ENCODE data around the gene MSI1. TPM values are rescaled to one million over a fixed set of nuclear protein-coding genes. Genes with fewer than 3 reads are reported as not detected.

MSI1 gene
- total and polyA plus RNA-seq, 10 of the 15 experiments (the other 5 are each of a cell fraction or from before 2014, with no cell fraction given): 0.04 TPM; not detected in 9

- Histone ChIP-seq H3K9ac (ENCODE audit: control insufficient read depth, insufficient read depth, low read length) (no peak overlapping the region), H3K4me3 (no peak overlapping the region), H4K20me1 (ENCODE audit: control insufficient read depth, insufficient read depth) (no peaks in the 10 kb centered on the region), H3K27me3 (replicated peaks in 1 of 2; ENCODE audit: control insufficient read depth in 2 of 2, insufficient read depth in 2 of 2, low read length in 1 of 2) (0 out of 4 replicates have a peak, but pooled peaks cover 0 to 1% of the 10 kb centered on the region in 2 experiments), H3K4me1 (ENCODE audit: control insufficient read depth, insufficient read depth, low read length) (no peaks in the 10 kb centered on the region), H2AFZ (ENCODE audit: control insufficient read depth, low read depth, low read length) (no peak overlapping the region), H3K9me3 (replicated peaks; ENCODE audit: control insufficient read depth, insufficient read depth, low read length) (no peaks in the 10 kb centered on the region), H3K79me2 (ENCODE audit: control insufficient read depth, insufficient read depth, low read length) (no peaks in the 10 kb centered on the region), H3K4me2 (ENCODE audit: control insufficient read depth, insufficient read depth) (no peak overlapping the region), H3K27ac (ENCODE audit: control insufficient read depth, insufficient read depth) (no peak overlapping the region), H3K36me3 (ENCODE audit: control insufficient read depth in 2 of 2, insufficient read depth in 2 of 2, low read length in 1 of 2) (no peaks in the 10 kb centered on the region)
- CTCF ChIA-PET: interaction anchor here (1.0 kb wide), 1 partner anchor 80 kb away, joined by 4 read pairs; no protein-coding TSS in a partner anchor
- TF ChIP-seq KDM1A (IDR thresholded peaks at IDR 0.05; ENCODE audit: borderline replicate concordance) (no peak), SMAD5 (IDR thresholded peaks at IDR 0.05; ENCODE audit: low read depth) (no peak), CHD4 (IDR thresholded peaks at IDR 0.05) (no peak), EGR1 (IDR thresholded peaks at IDR 0.05; ENCODE audit: borderline replicate concordance in 1 of 2, low read depth in 2 of 2, low read length in 2 of 2) (no peak), PML (IDR thresholded peaks at IDR 0.05; ENCODE audit: low read length) (no peak), ZBED1 (IDR thresholded peaks at IDR 0.05; ENCODE audit: borderline replicate concordance) (no peak), ETV6 (conservative IDR thresholded peaks at IDR 0.05 in 1 of 2, IDR thresholded peaks at IDR 0.05 in 1 of 2; ENCODE audit: borderline replicate concordance in 1 of 2, low read depth in 1 of 2) (no peak), CBFB (IDR thresholded peaks at IDR 0.05; ENCODE audit: low read depth) (no peak), E4F1 (IDR thresholded peaks at IDR 0.05; ENCODE audit: borderline replicate concordance, partially characterized antibody) (no peak), EED (IDR thresholded peaks at IDR 0.05; ENCODE audit: low read depth) (no peak), PKNOX1 (IDR thresholded peaks at IDR 0.05) (no peak), IKZF2 (IDR thresholded peaks at IDR 0.05) (no peak), SPI1 (IDR thresholded peaks at IDR 0.05; ENCODE audit: borderline replicate concordance, insufficient read depth, low read depth, low read length) (no peak), SIN3A (IDR thresholded peaks at IDR 0.05; ENCODE audit: low read depth, low read length) (no peak), ESRRA (IDR thresholded peaks at IDR 0.05; ENCODE audit: low read length) (no peak), NRF1 (conservative IDR thresholded peaks at IDR 0.05; ENCODE audit: low read depth, low read length) (no peak), SKIL (IDR thresholded peaks at IDR 0.05; ENCODE audit: low read depth, poor library complexity, severe bottlenecking) (no peak), POU2F2 (IDR thresholded peaks at IDR 0.05; ENCODE audit: borderline replicate concordance, low read depth, low read length) (no peak), RFX5 (IDR thresholded peaks at IDR 0.05; ENCODE audit: low read depth, low read length) (no peak)
- FAIRE-seq: no peak
- SMC1A ChIA-PET (ENCODE audit: uncharacterized antibody, unreplicated experiment): no interaction called here
- in situ Hi-C loops (cut with MboI): no loop called here
- POLR2A ChIA-PET: no interaction called here
- ATAC-seq: no peak
- intact Hi-C loops (cut with micrococcal nuclease; ENCODE audit: unreplicated experiment): no loop called here
- WGBS (ENCODE audit: insufficient coverage, insufficient replicate concordance, low lambda C conversion rate, missing lambda C conversion rate): 48% methylated on average over 19 of the region's 19 CpGs
- DNase-seq (ENCODE audit: low read depth, low spot score): no peak
- BruUV-seq (replicated peaks): no TSS peak
- RAD21 ChIA-PET (ENCODE audit: unreplicated experiment): no interaction called here
These were observed 18.2 kb downstream of the MSI1 start for GRCh38 chr12:120350576-120351350.

Data from GM12878 (cell line).